IMR-90 (cell line): Measurements from ENCODE around the gene LRRC8C.

Experiments
- BHLHE40 ChIP-seq: fragments of 150-350 bp; IDR thresholded peaks from 2 replicates; pipeline ENCODE4 v1.6.1; 2016; ENCODE audit warnings: mild to moderate bottlenecking, low read depth, low read length
- POLR2A ChIP-seq: IDR thresholded peaks from 2 replicates; pipeline ENCODE4 v1.6.1; 2012; ENCODE audit warnings: mild to moderate bottlenecking, low read depth, low read length
- RAD21 ChIP-seq: IDR thresholded peaks from 2 replicates; pipeline ENCODE4 v1.6.1; 2012; ENCODE audit warnings: low read length, improper control_type of control experiment
- RCOR1 ChIP-seq: IDR thresholded peaks from 2 replicates; pipeline ENCODE4 v1.6.1; 2012; ENCODE audit warnings: mild to moderate bottlenecking, low read length, improper control_type of control experiment; ENCODE audit not compliant: insufficient replicate concordance
- RFX5 ChIP-seq: IDR thresholded peaks from 2 replicates; pipeline ENCODE4 v1.8.0; 2012; ENCODE audit warnings: low read depth, mild to moderate bottlenecking, low read length, moderate library complexity
- TF ChIP-seq, protein P1 (sequence below): conservative IDR thresholded peaks from 2 replicates; pipeline ENCODE4 v1.5.1; 2012; ENCODE audit warnings: mild to moderate bottlenecking, low read depth, low read length, improper control_type of control experiment

DNA sequence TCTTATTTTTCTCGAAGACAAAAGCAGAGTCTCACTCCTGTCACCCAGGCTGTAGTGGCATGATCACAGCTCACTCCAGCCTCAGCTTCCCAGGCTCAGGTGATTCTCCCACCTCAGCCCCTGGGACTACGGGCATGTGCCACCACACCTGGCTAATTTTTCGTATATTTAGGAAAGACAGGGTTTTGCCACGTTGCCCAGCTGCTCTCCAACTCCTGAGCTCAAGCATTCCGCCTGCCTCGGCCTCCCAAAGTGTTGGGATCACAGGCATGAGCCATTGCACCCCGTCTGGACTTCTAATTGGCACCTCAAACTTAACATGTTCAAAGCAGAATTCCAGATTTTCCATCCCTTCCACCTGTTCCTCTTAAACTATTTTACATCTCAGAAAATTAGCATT lies 19.0 kb upstream of the LRRC8C start:
- TF ChIP-seq, protein P1, sequence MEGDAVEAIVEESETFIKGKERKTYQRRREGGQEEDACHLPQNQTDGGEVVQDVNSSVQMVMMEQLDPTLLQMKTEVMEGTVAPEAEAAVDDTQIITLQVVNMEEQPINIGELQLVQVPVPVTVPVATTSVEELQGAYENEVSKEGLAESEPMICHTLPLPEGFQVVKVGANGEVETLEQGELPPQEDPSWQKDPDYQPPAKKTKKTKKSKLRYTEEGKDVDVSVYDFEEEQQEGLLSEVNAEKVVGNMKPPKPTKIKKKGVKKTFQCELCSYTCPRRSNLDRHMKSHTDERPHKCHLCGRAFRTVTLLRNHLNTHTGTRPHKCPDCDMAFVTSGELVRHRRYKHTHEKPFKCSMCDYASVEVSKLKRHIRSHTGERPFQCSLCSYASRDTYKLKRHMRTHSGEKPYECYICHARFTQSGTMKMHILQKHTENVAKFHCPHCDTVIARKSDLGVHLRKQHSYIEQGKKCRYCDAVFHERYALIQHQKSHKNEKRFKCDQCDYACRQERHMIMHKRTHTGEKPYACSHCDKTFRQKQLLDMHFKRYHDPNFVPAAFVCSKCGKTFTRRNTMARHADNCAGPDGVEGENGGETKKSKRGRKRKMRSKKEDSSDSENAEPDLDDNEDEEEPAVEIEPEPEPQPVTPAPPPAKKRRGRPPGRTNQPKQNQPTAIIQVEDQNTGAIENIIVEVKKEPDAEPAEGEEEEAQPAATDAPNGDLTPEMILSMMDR, result no peak
- no peak for TF ChIP-seq POLR2A
- no peak for TF ChIP-seq RFX5
- TF ChIP-seq BHLHE40, result no peak
- TF ChIP-seq RAD21, result no peak
- TF ChIP-seq RCOR1, result no peak
